GM21528 (cell line): ENCODE results near the gene CD8A.
"Not testable (repeated sequence)": the region's sequence is repeated elsewhere in the genome, so short reads cannot be mapped to it uniquely, and the experiment has no call there.

Experiments used
- ATAC-seq: cut with Tn5 transposase; IDR thresholded peaks from one replicate; pipeline ENCODE4 v1.9.1; 2021; ENCODE audit warnings: mild to moderate bottlenecking, moderate library complexity; ENCODE audit not compliant: unreplicated experiment, low FRiP score

CD8A gene

GRCh38 chr2:86741889-86742498, 48.7 kb downstream of the CD8A start:
- ATAC-seq: not testable (repeated sequence)

- ATAC-seq: not testable (repeated sequence)
Measured at GRCh38 chr2:86739889-86740288, 50.8 kb downstream of the CD8A start.

- not testable (repeated sequence) for ATAC-seq
Measured at GRCh38 chr2:86739485-86739884, 51.2 kb downstream of the CD8A start.

- not testable (repeated sequence) for ATAC-seq
Measured at GRCh38 chr2:86734896-86735295, 55.8 kb downstream of the CD8A start.
